Fibroblast of mammary gland (primary cell): ENCODE results near the gene PITPNM1.
A peak's percentile ranks its signal among the peaks of the same experiment; 100 is the strongest.

Experiments used
- DNase-seq: peaks from one replicate; pipeline ENCODE4 v3.0.0-alpha.2; 2010; ENCODE audit warnings: low read depth
- H3K4me3 ChIP-seq: 2 replicates; pipeline ENCODE4 v1.5.1; 2011; ENCODE audit warnings: low read depth, mild to moderate bottlenecking, low read length, moderate library complexity; ENCODE audit not compliant: control insufficient read depth
- CTCF ChIP-seq: conservative IDR thresholded peaks from 2 replicates; pipeline ENCODE4 v1.5.1; 2011; ENCODE audit warnings: low read depth, low read length, inconsistent platforms; ENCODE audit not compliant: control insufficient read depth, insufficient read depth

PITPNM1 gene

GRCh38 chr11:67543585-67543984 is 38.4 kb upstream of the PITPNM1 start:
- no peak for TF ChIP-seq CTCF
- no peak overlapping the region for H3K4me3 ChIP-seq
- DNase-seq, result no peak

- no peak for TF ChIP-seq CTCF
- no peak for DNase-seq
- H3K4me3 ChIP-seq, result no peak overlapping the region
These were observed 37.8 kb upstream of the PITPNM1 start for GRCh38 chr11:67542971-67543370.

- no peak overlapping the region for H3K4me3 ChIP-seq
- DNase-seq, result no peak
- no peak for TF ChIP-seq CTCF
These were observed 37.0 kb upstream of the PITPNM1 start for GRCh38 chr11:67542169-67542568.

- no peak for TF ChIP-seq CTCF
- no peak overlapping the region for H3K4me3 ChIP-seq
- DNase-seq, result no peak
These were observed 36.0 kb upstream of the PITPNM1 start for GRCh38 chr11:67541198-67541597.

- no peak overlapping the region for H3K4me3 ChIP-seq
- no peak for DNase-seq
These were observed 34.4 kb upstream of the PITPNM1 start for GRCh38 chr11:67539550-67539949.

GRCh38 chr11:67538823-67539505 is 33.8 kb upstream of the PITPNM1 start:
- no peak overlapping the region for H3K4me3 ChIP-seq
- DNase-seq, result no peak
- no peak for TF ChIP-seq CTCF

More at GRCh38 chr11:67539550-67539949, 34.4 kb upstream of the PITPNM1 start:
- no peak for TF ChIP-seq CTCF

- no peak overlapping the region for H3K4me3 ChIP-seq
- DNase-seq, result peak; percentile 64
- TF ChIP-seq CTCF, result no peak
These were observed 33.1 kb upstream of the PITPNM1 start for GRCh38 chr11:67538306-67538705.
